Loucy (cell line): ENCODE measurements around the gene NAGLU.

Experiments
- EZH2phosphoT487 ChIP-seq: fragments of 200-600 bp; IDR thresholded peaks from 2 replicates; pipeline ENCODE4 v1.6.1; 2018; ENCODE audit warnings: antibody characterized with exemption, mild to moderate bottlenecking, moderate library complexity, borderline replicate concordance
- TF ChIP-seq, protein P1 (sequence below): fragments of 200-600 bp; sonication (generic); conservative IDR thresholded peaks from 2 replicates; pipeline ENCODE4 v1.5.1; 2014; ENCODE audit warnings: mild to moderate bottlenecking, antibody characterized with exemption, low read length

DNA sequence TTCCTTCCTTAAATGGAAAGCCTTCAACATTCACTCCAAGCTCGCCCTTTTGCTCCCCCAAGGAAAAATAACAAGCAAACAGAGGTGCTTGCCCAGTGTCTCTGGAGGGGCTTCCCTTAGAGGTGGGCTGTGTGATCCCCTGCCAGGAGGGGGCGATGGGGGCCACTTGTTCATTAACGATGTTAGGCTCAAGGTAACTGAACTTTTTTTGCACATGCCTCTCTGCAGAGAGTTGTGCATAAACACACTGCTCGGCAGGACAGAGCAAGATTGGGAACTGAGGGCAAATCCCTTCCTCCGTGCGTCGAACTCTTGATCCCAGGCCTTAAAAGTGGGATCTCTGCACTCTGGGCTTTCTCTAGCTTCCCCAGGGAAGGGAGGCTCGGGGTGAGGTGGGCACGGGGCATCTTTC, 15.5 kb upstream of the NAGLU start:
- TF ChIP-seq, protein P1, sequence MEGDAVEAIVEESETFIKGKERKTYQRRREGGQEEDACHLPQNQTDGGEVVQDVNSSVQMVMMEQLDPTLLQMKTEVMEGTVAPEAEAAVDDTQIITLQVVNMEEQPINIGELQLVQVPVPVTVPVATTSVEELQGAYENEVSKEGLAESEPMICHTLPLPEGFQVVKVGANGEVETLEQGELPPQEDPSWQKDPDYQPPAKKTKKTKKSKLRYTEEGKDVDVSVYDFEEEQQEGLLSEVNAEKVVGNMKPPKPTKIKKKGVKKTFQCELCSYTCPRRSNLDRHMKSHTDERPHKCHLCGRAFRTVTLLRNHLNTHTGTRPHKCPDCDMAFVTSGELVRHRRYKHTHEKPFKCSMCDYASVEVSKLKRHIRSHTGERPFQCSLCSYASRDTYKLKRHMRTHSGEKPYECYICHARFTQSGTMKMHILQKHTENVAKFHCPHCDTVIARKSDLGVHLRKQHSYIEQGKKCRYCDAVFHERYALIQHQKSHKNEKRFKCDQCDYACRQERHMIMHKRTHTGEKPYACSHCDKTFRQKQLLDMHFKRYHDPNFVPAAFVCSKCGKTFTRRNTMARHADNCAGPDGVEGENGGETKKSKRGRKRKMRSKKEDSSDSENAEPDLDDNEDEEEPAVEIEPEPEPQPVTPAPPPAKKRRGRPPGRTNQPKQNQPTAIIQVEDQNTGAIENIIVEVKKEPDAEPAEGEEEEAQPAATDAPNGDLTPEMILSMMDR = peak; percentile 80
- no peak for TF ChIP-seq EZH2phosphoT487
